RPMI8226 (cell line): ENCODE measurements around the gene MYOG.
A peak's percentile ranks its signal among the peaks of the same experiment; 100 is the strongest.

Experiments used
- DNase-seq: peaks from one replicate; pipeline ENCODE4 v3.0.0-alpha.2; 2015

The MYOG gene

DNA sequence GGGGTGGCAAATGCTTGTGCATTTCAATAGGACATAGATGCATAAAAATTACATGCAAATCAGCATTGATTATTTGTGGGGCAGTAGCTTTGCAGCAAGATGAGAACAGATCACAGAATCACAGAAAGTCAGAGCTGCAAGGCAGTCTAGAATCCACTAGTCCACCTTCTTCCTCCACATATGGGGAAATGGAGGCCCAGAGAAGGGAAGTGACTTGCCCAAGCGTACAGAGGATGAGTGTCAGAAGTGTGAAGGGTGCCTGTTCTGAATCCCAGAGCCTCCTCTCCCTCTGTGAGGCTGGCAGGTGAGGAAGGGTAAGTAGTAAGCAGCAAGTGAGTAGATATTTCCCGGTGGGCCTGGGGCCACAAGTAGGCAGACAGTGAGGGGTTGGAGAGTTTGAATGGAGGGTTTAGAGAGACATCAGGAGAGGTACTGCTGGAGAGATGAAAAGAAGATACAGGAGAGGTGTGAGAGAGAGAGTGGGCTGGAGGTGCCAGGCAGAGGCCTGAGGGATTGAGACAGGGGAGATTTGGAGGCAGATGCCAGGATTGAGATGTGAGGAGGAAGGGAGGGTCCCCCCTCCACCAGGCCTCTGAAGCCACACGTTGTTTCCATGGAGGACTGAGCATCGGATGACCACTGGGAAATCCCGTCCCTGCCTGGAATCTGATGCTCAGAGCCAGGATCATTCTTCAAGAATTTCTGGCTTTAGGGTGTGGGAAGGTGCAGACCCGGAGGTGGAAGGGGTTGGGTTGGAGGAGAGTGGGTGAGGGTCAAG lies 4.8 kb upstream of the MYOG start:
- DNase-seq, result no peak

DNA sequence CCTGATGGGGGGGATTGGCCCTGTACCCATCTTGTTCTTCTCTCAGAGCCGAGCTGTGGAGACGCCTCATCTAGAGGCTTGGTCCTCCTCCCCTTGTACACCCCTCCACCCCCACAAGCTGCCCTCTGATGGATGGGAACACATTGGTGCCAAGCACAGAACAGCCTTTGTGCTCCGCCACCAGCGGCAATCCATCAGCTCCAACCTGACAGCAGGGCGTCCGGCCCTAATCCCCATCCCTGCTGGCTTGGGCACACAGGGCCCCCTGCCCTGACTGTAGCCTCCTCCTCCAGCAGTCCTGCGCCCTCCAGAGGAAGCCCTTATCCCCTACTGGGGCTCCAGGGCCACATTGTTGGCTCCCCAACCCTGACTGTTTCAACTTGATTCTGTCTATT lies 3.8 kb upstream of the MYOG start:
- no peak for DNase-seq

DNA sequence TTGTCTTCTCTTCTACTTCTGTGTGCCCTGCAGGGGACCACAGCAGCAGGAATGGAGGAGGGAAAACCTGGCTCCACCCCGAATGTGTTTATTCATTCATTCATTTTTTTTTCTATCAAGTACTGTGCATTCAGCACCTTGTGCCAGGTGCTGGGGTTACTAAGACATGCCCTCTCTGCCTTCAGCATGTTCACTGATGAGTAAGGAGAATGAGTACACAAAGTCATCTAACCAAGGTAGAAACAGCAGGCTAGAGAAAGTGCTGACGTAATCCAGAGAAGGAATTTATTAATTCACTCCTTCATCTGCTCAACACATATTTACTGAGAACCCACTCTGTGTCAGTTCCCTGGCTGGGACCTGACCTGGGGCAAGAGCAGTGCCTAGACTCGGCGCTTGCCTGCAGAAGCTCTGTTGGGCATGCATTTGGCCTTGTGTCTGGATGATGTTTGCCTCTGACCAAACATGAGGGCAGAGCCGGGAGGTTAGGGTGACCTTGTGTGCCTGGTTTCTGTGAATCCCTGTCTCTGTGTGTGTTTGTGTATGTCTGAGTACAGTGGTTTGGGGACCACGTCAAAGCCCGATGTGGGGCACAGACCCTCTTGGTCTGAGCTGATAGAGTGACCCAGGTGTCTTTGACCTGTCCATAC lies 3.3 kb upstream of the MYOG start:
- no peak for DNase-seq

DNA sequence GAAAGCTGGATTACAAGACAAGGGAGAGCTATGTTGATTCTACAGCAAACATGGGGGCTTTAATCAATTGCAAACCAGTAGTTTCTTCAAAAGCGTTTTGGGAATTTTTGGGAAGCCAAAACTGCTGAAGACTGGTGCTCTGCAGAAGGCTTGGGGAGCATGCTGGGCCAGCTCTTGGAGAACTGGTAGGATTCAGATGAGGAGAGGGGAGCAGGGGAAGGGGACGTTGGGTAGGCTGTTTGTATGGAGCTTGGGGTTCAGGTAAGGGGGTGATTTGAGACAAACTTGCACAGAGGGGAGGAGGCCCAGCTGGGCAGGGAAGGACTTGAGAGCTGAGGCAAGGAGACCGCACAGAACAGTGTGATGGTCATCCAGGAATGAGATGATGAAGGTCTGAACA lies 2.6 kb upstream of the MYOG start:
- DNase-seq, result no peak

DNA sequence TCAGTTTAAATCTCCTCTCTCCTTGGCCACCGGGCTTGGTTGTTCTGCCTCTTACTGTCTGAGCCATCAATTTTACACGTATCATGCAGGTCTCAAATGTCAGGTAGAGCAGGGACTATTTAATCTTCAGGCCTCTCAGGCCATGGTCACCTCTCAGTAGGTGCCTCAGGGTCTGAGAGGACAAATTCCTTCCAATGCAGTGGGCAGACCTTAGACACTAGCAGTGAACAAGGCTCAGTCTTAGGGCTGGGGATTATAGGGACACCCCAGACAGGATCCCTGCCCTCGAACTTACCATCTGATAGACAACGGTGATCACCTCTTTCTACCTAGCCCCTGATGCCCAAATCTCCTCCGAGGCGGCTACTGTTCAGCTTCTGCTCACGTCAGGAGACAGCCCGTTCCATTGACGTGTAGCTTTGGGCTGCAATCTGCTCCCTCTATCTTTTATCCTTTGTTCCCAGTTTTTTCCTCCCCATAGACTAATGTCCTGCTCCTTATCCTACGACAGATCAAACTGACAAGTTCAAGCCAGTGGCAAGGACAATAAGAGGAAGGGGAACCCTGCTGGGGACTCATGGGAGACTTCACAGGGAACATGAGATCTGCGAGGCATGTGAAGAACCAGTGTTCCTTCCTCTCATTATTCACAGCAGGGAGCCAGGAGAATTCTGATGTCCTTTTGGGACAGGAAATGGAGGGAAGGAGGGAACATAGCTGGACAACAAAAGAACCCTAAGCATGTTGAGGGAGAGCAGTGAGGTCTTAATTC lies 1.4 kb upstream of the MYOG start:
- no peak for DNase-seq

DNA sequence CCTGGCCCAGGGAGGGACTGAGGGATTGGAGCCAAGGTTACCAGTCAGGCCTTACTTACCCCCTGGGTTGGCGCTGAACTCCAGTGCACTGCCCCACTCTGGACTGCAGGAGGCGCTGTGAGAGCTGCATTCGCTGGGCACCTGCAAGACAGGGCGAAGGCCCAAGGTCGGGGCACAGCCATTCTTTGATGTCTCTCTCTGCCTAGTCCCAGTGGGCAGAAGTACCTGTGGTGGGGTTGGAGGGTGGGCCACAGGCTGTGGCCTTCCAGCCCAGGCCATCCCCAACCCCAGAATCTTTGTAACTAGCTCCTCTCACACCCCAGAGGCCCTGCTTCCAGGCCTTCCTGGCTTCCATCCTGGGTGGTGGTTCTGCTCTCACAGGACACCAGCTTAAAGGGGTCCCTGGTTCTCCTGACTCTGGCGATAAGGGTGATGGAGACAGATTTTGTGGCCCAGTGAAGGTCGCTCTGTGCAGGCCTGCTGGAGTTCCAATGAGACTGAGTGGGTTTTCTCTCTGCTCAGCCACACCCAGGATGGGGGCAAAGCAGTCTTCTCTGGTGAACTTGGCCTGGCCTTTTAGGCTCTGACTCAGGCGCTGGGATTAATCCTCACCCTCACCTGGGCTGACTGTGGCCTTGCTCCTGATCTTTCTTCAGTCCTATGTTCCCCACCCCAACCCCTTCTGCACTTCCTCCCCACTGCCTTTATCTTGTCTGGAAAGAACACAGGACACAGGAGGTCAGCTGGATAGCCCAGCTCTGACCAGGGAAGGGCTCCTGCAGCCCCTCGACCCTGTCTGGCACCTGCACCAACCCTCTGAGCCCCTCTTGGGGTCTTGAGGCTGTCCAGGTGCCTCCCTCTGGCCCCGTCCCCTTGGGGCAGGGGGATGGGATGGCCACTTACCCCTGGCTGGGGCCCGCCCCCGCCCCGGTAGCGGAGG lies 954 bp downstream of the MYOG start:
- peak; percentile 65 for DNase-seq

GRCh38 chr1:203083463-203083921 lies 2.3 kb downstream of the MYOG start:
- no peak for DNase-seq

- DNase-seq, result peak; percentile 21
These were observed 3.0 kb downstream of the MYOG start for GRCh38 chr1:203082571-203083462.

- no peak for DNase-seq
These were observed 3.6 kb downstream of the MYOG start for GRCh38 chr1:203082231-203082505.

- no peak for DNase-seq
These were observed 4.2 kb downstream of the MYOG start for GRCh38 chr1:203081465-203082230.

DNA sequence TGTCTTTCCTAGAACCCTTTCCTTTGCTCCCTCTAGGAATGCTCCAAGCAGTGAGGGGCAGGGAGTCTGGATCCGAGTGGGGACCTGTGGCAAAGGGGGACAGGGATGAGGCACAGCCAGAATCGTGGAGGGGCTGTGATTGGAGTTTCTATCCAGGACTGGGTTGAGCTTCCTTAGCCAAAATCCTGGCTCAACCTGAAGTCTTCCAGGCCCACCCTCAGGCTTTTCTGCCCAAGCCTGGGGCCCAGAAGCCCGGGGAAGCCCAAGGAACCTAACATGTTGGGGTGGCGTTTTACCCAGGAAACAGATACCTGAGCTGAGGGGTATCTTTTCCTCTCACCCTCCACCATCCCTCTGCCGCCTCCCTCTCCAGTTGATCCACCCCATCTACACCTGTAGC lies 5.4 kb downstream of the MYOG start:
- no peak for DNase-seq

- no peak for DNase-seq
These were observed 7.3 kb downstream of the MYOG start for GRCh38 chr1:203078478-203078877.

DNA sequence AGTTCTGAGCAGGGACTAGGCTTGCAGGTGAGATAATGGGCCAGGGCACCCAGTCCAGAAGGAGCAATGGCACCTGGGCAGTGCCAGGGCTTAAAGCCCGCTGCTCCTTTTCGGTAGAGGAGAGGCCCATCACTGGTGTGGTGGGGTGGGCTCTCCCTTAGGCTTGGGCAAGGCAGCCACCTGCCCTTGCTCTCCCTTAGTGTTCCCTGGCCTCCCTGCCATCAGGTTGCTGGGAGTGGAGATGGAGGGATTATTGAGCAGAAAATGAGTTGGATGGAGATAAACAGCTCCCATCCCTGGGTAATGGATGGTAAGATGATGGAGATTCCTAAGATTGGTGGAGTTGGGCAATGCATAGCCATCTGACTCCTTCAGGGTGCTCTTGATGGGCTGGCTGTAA lies 7.9 kb downstream of the MYOG start:
- no peak for DNase-seq

- no peak for DNase-seq
These were observed 8.4 kb downstream of the MYOG start for GRCh38 chr1:203077367-203077766.

- no peak for DNase-seq
These were observed 9.7 kb downstream of the MYOG start for GRCh38 chr1:203076031-203076511.

DNA sequence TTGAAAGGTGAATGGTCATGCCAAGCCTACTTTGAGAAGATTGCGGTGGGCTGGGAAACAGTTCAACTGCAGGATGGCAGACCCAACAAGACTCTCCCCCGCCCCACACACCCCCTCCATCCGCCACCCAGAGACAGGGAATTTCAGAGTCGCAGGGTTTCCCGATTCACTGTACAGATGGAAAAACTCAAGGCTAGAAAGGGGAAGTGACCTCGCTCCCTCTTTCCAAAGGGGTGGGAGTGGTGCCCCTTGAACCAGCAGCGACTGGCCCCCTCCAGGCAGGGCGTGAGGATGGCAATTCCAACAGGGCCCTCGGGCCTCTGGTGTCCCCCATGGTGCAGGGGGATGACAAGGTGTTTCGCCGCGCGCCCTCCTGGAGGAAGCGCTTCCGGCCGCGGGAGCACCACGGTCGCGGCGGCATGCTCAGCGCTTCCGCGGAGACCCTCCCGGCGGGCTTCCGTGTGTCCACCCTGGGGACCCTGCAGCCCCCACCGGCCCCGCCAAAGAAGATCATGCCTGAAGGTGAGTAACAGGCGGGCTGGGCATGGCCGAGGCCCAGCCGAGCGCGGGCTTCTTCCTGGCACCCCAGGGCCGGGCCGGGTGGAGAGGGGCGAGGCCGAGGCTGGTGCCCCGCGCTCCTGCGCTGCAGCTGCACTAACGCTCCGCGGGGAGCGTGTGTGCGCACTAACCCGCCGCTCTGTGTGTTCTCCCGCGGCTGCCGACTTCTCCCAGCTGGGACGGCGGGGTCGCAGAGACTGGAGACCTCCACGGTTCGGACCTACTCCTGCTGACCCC lies 10.4 kb downstream of the MYOG start:
- DNase-seq, result no peak

GRCh38 chr1:203074610-203075009 lies 11.2 kb downstream of the MYOG start:
- DNase-seq, result no peak

- DNase-seq, result no peak
These were observed 12.3 kb downstream of the MYOG start for GRCh38 chr1:203073469-203073868.

DNA sequence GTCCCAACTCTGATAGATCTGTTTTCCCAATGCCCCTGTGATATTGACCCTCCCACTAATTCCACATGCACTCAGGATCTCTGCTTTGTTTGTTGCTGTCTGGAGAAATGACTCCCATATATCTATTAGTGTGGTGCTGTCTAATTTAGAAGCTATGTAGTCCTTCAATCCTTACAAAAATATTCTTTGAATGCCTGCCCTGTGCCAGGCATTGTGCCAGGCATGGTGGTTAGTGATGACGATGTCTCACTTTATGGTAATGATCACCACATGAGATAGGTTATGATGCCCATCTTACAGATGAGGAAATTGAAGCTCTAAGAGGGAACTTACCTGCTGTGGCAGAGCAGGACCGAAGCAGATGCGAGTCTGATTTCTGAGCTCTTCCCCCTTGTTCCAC lies 12.9 kb downstream of the MYOG start:
- DNase-seq, result no peak

- DNase-seq, result no peak
These were observed 13.7 kb downstream of the MYOG start for GRCh38 chr1:203072002-203072602.
